GM23248 (cell line): Measurements from ENCODE around the gene COL27A1.

Experiments used
- EZH2 ChIP-seq: fragments of 200-600 bp; sonication (generic); IDR thresholded peaks from 2 replicates; pipeline ENCODE4 v1.6.1; 2018; ENCODE audit warnings: antibody characterized with exemption, mild to moderate bottlenecking; ENCODE audit not compliant: insufficient read depth, poor library complexity, severe bottlenecking
- EZH2phosphoT487 ChIP-seq: fragments of 200-600 bp; sonication (generic); IDR thresholded peaks from 2 replicates; pipeline ENCODE4 v1.6.1; 2018; ENCODE audit warnings: antibody characterized with exemption, moderate library complexity, mild to moderate bottlenecking, low read depth; ENCODE audit not compliant: insufficient read depth

DNA sequence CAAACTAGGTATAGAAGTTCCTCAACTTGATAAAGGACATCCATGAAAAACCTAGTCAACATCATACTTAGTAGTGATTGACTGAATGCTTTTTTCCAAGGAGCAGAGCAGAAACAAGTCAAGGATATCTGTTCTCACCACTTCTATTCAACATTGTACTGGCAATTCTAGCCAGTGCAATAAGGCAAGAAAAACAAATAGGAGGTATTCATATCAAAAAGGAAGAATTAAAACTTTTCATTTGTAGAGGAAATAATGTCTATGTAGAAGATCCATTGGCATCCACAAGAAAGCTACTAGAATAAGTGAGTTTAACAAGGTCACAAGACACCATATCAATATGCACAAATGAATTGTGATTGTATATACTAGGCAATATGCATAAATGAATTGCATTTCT lies 139.3 kb downstream of the COL27A1 start:
- TF ChIP-seq EZH2: no peak
- no peak for TF ChIP-seq EZH2phosphoT487
